Psoas muscle (tissue), 8 donors: ENCODE measurements around the gene HECW1. TPM values are rescaled to one million over a fixed set of nuclear protein-coding genes. Genes with fewer than 3 reads are reported as not detected.
"Not testable (repeated sequence)": the region's sequence is repeated elsewhere in the genome, so short reads cannot be mapped to it uniquely, and the experiment has no call there.

ENCODE experiments used
- ATAC-seq, 4 donors: fragments of 200-7000 bp; cut with Tn5 transposase; one replicate each; pipeline ENCODE4 v1.9.1; 2020; ENCODE audit warnings: moderate library complexity in 3 of 4, mild to moderate bottlenecking in 2 of 4
- DNase-seq, 2 donors: peaks; one replicate each; pipeline ENCODE4 v3.0.0-alpha.2; 2020
- H3K27ac ChIP-seq: fragments of 200-600 bp; one replicate; pipeline ENCODE4 v1.8.0; 2022
- H3K27me3 ChIP-seq, 3 donors: fragments of 200-600 bp in 1 of 3; one replicate each; pipeline versions ENCODE4 v1.6.1 to v1.8.0; 2013 to 2022; ENCODE audit warnings: low read length in 2 of 3, mild to moderate bottlenecking in 2 of 3, moderate library complexity in 1 of 3; ENCODE audit not compliant: insufficient read depth in 3 of 3
- H3K36me3 ChIP-seq, 2 donors: fragments of 200-600 bp in 1 of 2; one replicate each; pipeline versions ENCODE4 v1.6.1 to v1.8.0; 2013 to 2022; ENCODE audit warnings: low read depth in 1 of 2, mild to moderate bottlenecking in 1 of 2, moderate library complexity in 1 of 2; ENCODE audit not compliant: insufficient read depth in 1 of 2
- H3K4me1 ChIP-seq: fragments of 200-600 bp; one replicate; pipeline ENCODE4 v1.8.0; 2022
- H3K4me3 ChIP-seq: fragments of 200-600 bp; one replicate; pipeline ENCODE4 v1.8.0; 2022; ENCODE audit warnings: mild to moderate bottlenecking
- H3K9me3 ChIP-seq: fragments of 200-600 bp; one replicate; pipeline ENCODE4 v1.8.0; 2022
- WGBS, 3 donors: extraction: QIAGEN DNeasy Blood & Tissue Kit; methylation state at CpG; one replicate each; pipeline versions ENCODE4 v1.1.6 to v1.1.7; 2013; 5-methylcytosine and 5-hydroxymethylcytosine counted together
- intact Hi-C, 2 donors: fragments of 100-400 bp; cut with DNase I; formaldehyde crosslinking; loops; one replicate each; pipeline versions ENCODE4 v1.11.0 to v1.14.2; 2022
- polyA plus RNA-seq, 3 donors: library from polyadenylated mRNA; stranded (reverse); fragments of 200-250 nt; gene quantifications; one replicate each; pipeline ENCODE4 v1.2.3, GENCODE V29; 2013
- total RNA-seq, 4 donors: library from RNA; stranded (reverse); fragmentation: NEBNext Ultra II Directional in 2 of 4; extraction: Animal tissue kit (Norgen Biotek cat#: 25700) in 2 of 4; gene quantifications; one replicate each; pipeline versions ENCODE4 v1.2.1 to v1.2.4, GENCODE V29; 2021 to 2023
- TF ChIP-seq, protein P1 (sequence below): fragments of 200-600 bp; IDR thresholded peaks from one replicate; pipeline ENCODE4 v1.8.0; 2022; ENCODE audit warnings: antibody characterized with exemption
- donor health status: healthy with polysubstance abuse.
- donor health status: DM: no; HTN: no; CAD: no; lungs with moderate emphysema.
- donor health status: Bipolar disorder and iron deficiency.
- donor health status: healthy.
- donor health status: DM: yes; HTN: yes; CAD: no.
- donor health status: DM: no; HTN: no; CAD: no.
- donor health status: DM: no; HTN: no; CAD: no.
- donor health status: DM: yes; HTN: yes; CAD: no.

The HECW1 gene
- total and polyA plus RNA-seq, 7 donors, result 0.07 to 2.8 (median 1.0) TPM

DNA sequence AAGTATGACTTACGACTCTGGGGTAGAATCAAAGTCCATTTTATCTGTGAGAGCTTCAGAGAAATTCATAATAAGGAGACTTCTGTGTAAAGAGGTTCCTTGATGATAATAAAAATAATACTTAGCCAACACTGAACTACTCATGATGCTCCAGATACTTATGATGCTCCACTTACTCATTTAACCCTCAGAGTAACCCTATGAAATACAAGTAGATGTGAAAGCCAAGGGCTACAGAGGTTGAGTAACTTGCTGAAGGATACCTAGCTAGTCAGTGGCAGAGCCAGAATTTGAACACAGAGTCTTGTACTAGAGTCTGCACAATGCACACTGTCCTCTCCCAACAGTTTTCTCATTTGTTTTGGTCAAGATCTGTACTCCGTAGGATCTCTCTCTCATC, 89.5 kb downstream of the HECW1 start:
- WGBS, 3 donors, result 77 to 92% (median 80%) methylated on average over 2 of the region's 2 CpGs

GRCh38 chr7:43204081-43204480, 91.6 kb downstream of the HECW1 start:
- 51 to 66% (median 53%) methylated on average over 1 of the region's 1 CpG for WGBS, 3 donors
- intact Hi-C loops, result no loop called here
- no peak for ATAC-seq

More for the DNA sequence above, 89.5 kb downstream of the HECW1 start:
- no peaks in the 10 kb centered on the region for H3K36me3 ChIP-seq
- H3K27me3 ChIP-seq, result peaks cover 0 to 7% (median 3%) of the 10 kb centered on the region in 3 donors
- H3K9me3 ChIP-seq, result no peaks in the 10 kb centered on the region
- intact Hi-C loops, result no loop called here
- no peak for ATAC-seq
- TF ChIP-seq, protein P1, sequence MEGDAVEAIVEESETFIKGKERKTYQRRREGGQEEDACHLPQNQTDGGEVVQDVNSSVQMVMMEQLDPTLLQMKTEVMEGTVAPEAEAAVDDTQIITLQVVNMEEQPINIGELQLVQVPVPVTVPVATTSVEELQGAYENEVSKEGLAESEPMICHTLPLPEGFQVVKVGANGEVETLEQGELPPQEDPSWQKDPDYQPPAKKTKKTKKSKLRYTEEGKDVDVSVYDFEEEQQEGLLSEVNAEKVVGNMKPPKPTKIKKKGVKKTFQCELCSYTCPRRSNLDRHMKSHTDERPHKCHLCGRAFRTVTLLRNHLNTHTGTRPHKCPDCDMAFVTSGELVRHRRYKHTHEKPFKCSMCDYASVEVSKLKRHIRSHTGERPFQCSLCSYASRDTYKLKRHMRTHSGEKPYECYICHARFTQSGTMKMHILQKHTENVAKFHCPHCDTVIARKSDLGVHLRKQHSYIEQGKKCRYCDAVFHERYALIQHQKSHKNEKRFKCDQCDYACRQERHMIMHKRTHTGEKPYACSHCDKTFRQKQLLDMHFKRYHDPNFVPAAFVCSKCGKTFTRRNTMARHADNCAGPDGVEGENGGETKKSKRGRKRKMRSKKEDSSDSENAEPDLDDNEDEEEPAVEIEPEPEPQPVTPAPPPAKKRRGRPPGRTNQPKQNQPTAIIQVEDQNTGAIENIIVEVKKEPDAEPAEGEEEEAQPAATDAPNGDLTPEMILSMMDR, result no peak
- no peak overlapping the region for H3K27ac ChIP-seq
- DNase-seq, result no peak
- H3K4me3 ChIP-seq, result no peak overlapping the region
- no peaks in the 10 kb centered on the region for H3K4me1 ChIP-seq

GRCh38 chr7:43205171-43205795, 92.8 kb downstream of the HECW1 start:
- TF ChIP-seq, protein P1, result no peak
- peaks cover 0 to 3% (median 3%) of the 10 kb centered on the region in 3 donors for H3K27me3 ChIP-seq
- no peaks in the 10 kb centered on the region for H3K36me3 ChIP-seq
- intact Hi-C loops, result no loop called here
- ATAC-seq, result no peak
- no peak overlapping the region for H3K4me3 ChIP-seq
- DNase-seq, result no peak
- no peaks in the 10 kb centered on the region for H3K4me1 ChIP-seq
- H3K27ac ChIP-seq, result no peak overlapping the region
- 81 to 83% (median 81%) methylated on average over 8 of the region's 8 CpGs for WGBS, 3 donors
- H3K9me3 ChIP-seq, result no peaks in the 10 kb centered on the region

More at GRCh38 chr7:43204081-43204480, 91.6 kb downstream of the HECW1 start:
- peaks cover 0 to 7% (median 3%) of the 10 kb centered on the region in 3 donors for H3K27me3 ChIP-seq
- TF ChIP-seq, protein P1, result no peak
- no peaks in the 10 kb centered on the region for H3K4me1 ChIP-seq
- no peak overlapping the region for H3K27ac ChIP-seq
- H3K36me3 ChIP-seq, result no peaks in the 10 kb centered on the region
- no peak overlapping the region for H3K4me3 ChIP-seq
- H3K9me3 ChIP-seq, result no peaks in the 10 kb centered on the region
- DNase-seq, result no peak

DNA sequence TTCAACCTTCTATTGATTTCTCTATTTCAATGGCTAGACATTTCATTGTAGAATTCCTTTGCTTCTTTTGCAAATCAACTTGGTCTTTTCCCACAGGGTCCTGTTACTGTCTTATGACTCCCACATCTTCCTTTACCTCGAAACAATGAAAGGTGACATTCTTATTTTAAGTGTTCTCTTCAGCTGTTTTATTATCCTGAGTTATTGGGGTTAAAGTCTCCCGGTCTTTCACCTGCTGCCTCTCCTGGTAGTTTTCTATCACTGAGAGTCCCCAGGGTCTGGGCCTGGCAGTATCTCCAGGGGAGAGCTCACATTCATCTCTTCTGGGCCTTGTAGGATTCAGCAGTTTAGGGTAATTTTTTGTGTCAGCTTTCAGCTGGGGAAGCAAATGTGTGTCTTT, 95.8 kb downstream of the HECW1 start:
- Histone ChIP-seq H3K27ac (no peak overlapping the region), H3K36me3 (no peaks in the 10 kb centered on the region), H3K4me3 (no peak overlapping the region), H3K27me3 (peaks cover 0 to 3% (median 0%) of the 10 kb centered on the region in 3 donors), H3K9me3 (no peaks in the 10 kb centered on the region), H3K4me1 (no peaks in the 10 kb centered on the region)
- no peak for DNase-seq
- intact Hi-C loops, result no loop called here
- ATAC-seq, result no peak
- TF ChIP-seq, protein P1, result no peak
- WGBS, 3 donors, result 49 to 54% (median 50%) methylated on average over 2 of the region's 2 CpGs

- intact Hi-C loops, DNase-seq, H3K9me3 ChIP-seq, H3K4me1 ChIP-seq, H3K4me3 ChIP-seq, H3K27me3 ChIP-seq, H3K27ac ChIP-seq, H3K36me3 ChIP-seq, ATAC-seq: not testable (repeated sequence)
- 74 to 83% (median 80%) methylated on average over 11 of the region's 11 CpGs for WGBS, 3 donors
These were observed 98.1 kb downstream of the HECW1 start for GRCh38 chr7:43210539-43210938.
